ENCODE results near the gene GARNL3.

GARNL3 gene

GRCh38 chr9:127360829-127361228, 96.3 kb downstream of the GARNL3 start:
- no peak for TF ChIP-seq CTCF (IDR thresholded peaks at IDR 0.05; ENCODE audit: control insufficient read depth, extremely low read depth, insufficient read depth)
- no peak overlapping the region for H3K4me3 ChIP-seq (ENCODE audit: low read depth, low read length)
- no peak for DNase-seq (ENCODE audit: low read depth)

- TF ChIP-seq CTCF (IDR thresholded peaks at IDR 0.05; ENCODE audit: control insufficient read depth, extremely low read depth, insufficient read depth), result no peak
- H3K4me3 ChIP-seq (ENCODE audit: low read depth, low read length), result no peak overlapping the region
- DNase-seq (ENCODE audit: low read depth), result no peak
Measured at GRCh38 chr9:127361561-127361960, 97.0 kb downstream of the GARNL3 start.

- no peak for TF ChIP-seq CTCF (IDR thresholded peaks at IDR 0.05; ENCODE audit: control insufficient read depth, extremely low read depth, insufficient read depth)
- H3K4me3 ChIP-seq (ENCODE audit: low read depth, low read length), result no peak overlapping the region
- no peak for DNase-seq (ENCODE audit: low read depth)
Measured at GRCh38 chr9:127362829-127363228, 98.3 kb downstream of the GARNL3 start.

- H3K4me3 ChIP-seq (ENCODE audit: low read depth, low read length), result no peak overlapping the region
- no peak for TF ChIP-seq CTCF (IDR thresholded peaks at IDR 0.05; ENCODE audit: control insufficient read depth, extremely low read depth, insufficient read depth)
- no peak for DNase-seq (ENCODE audit: low read depth)
Measured at GRCh38 chr9:127365461-127365860, 100.9 kb downstream of the GARNL3 start.

GRCh38 chr9:127366594-127366993, 102.0 kb downstream of the GARNL3 start:
- no peak for TF ChIP-seq CTCF (IDR thresholded peaks at IDR 0.05; ENCODE audit: control insufficient read depth, extremely low read depth, insufficient read depth)
- H3K4me3 ChIP-seq (ENCODE audit: low read depth, low read length), result no peak overlapping the region
- DNase-seq (ENCODE audit: low read depth), result no peak

- no peak overlapping the region for H3K4me3 ChIP-seq (ENCODE audit: low read depth, low read length)
- no peak for TF ChIP-seq CTCF (IDR thresholded peaks at IDR 0.05; ENCODE audit: control insufficient read depth, extremely low read depth, insufficient read depth)
- DNase-seq (ENCODE audit: low read depth), result no peak
Measured at GRCh38 chr9:127368852-127369402, 104.4 kb downstream of the GARNL3 start.

- TF ChIP-seq CTCF (IDR thresholded peaks at IDR 0.05; ENCODE audit: control insufficient read depth, extremely low read depth, insufficient read depth), result no peak
- no peak overlapping the region for H3K4me3 ChIP-seq (ENCODE audit: low read depth, low read length)
- DNase-seq (ENCODE audit: low read depth), result no peak
Measured at GRCh38 chr9:127369428-127369827, 104.9 kb downstream of the GARNL3 start.
